ENCODE results near the gene ASIC5. TPM values are rescaled to one million over a fixed set of nuclear protein-coding genes. Genes with fewer than 3 reads are reported as not detected.

The ASIC5 gene, protein sequence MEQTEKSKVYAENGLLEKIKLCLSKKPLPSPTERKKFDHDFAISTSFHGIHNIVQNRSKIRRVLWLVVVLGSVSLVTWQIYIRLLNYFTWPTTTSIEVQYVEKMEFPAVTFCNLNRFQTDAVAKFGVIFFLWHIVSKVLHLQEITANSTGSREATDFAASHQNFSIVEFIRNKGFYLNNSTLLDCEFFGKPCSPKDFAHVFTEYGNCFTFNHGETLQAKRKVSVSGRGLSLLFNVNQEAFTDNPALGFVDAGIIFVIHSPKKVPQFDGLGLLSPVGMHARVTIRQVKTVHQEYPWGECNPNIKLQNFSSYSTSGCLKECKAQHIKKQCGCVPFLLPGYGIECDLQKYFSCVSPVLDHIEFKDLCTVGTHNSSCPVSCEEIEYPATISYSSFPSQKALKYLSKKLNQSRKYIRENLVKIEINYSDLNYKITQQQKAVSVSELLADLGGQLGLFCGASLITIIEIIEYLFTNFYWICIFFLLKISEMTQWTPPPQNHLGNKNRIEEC
- total RNA-seq (2014; rRNA removed; shearing (Covaris generic)) (not detected in 2 replicates), total RNA-seq (2022) (not detected in 2 replicates), Bru-seq, nascent RNA (not detected), BruChase-seq, experiment 1, labeled RNA remaining after a 6-hour chase (not detected), BruChase-seq, experiment 2, labeled RNA remaining after a 2-hour chase (not detected)
- long read RNA-seq: 0 reads

DNA sequence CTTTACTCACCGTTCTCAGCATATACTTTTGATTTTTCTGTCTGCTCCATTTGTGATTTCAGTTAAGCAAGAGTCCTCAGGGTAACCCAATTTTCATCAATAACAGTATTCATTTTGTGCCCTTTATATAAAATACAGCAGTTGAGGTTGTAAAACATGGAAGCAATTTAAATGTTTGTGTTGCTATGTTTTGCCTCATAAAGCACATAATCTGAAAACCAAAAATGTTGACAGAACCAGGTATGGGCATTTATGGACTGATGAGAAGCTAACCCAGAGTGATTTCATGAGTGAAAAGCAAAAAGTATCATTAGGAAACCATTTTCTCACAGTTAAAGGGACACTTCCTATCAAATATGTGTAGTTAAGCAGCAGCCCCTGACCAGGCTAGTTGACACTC is at the start of gene ASIC5:
Gene ASIC5 (minus strand): TSS at position 101 of the 400 bp plus-strand sequence. CDS start 51 bp downstream, at position 50.
- Histone ChIP-seq H3K27ac (ENCODE audit: low read depth, low read length, poor library complexity, severe bottlenecking) (no peak within 1 kb of the TSS), H3K4me1 (ENCODE audit: insufficient read depth, low read length, poor library complexity, severe bottlenecking) (no peaks in the 10 kb centered on the region), H4K20me1 (ENCODE audit: insufficient read depth, low read length) (no peaks in the 10 kb centered on the region), H3K79me2 (ENCODE audit: insufficient read depth, low read depth, low read length) (no peaks in the 10 kb centered on the region), H3K9me3 (ENCODE audit: low read length) (no peaks in the 10 kb centered on the region), H3K36me3 (ENCODE audit: insufficient read depth, low read length) (no peaks in the 10 kb centered on the region), H3K9me2 (ENCODE audit: insufficient read depth, low read length) (no peaks in the 10 kb centered on the region), H3K4me3 (ENCODE audit: low read depth, low read length, poor library complexity, severe bottlenecking) (no peak within 1 kb of the TSS), H3K4me2 (ENCODE audit: low read length) (no peak within 1 kb of the TSS), H2AFZ (ENCODE audit: low read length) (no peak within 1 kb of the TSS)
- ChIA-PET CTCF (ENCODE audit: unreplicated experiment) (no interaction called here), POLR2A (no interaction called here)
- intact Hi-C loops (cut with micrococcal nuclease; ENCODE audit: unreplicated experiment): no loop called here
- DNase-seq (ENCODE audit: low spot score): no peak
- no TSS peak for BruUV-seq (replicated peaks)
- TF ChIP-seq, protein P1, sequence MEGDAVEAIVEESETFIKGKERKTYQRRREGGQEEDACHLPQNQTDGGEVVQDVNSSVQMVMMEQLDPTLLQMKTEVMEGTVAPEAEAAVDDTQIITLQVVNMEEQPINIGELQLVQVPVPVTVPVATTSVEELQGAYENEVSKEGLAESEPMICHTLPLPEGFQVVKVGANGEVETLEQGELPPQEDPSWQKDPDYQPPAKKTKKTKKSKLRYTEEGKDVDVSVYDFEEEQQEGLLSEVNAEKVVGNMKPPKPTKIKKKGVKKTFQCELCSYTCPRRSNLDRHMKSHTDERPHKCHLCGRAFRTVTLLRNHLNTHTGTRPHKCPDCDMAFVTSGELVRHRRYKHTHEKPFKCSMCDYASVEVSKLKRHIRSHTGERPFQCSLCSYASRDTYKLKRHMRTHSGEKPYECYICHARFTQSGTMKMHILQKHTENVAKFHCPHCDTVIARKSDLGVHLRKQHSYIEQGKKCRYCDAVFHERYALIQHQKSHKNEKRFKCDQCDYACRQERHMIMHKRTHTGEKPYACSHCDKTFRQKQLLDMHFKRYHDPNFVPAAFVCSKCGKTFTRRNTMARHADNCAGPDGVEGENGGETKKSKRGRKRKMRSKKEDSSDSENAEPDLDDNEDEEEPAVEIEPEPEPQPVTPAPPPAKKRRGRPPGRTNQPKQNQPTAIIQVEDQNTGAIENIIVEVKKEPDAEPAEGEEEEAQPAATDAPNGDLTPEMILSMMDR (conservative IDR thresholded peaks at IDR 0.05; ENCODE audit: low read length): no peak
- no peak for TF ChIP-seq EZH2phosphoT487 (IDR thresholded peaks at IDR 0.05; ENCODE audit: borderline replicate concordance, low read depth, low read length)

DNA sequence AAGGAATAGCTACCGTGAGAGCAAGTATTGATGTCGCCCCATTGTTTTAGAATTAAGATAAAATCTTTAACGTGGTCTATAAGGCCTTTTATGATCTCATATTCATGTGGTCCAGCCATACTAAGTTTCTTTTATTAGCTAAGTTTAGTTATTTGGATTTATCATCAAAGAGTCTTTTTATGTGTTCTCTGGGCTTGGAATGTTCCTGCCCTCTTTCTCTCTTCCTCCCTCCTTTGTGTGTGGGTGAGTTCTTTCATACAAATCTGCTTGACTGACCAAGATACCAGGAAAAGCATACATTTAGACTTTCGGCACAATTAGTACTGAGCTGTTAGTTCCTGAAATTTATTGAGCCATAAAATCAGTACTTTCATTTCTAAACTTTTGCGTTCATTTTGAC is 48.7 kb upstream of the ASIC5 start:
- Histone ChIP-seq H3K9me3 (ENCODE audit: low read length) (no peaks in the 10 kb centered on the region), H3K27ac (ENCODE audit: low read depth, low read length, poor library complexity, severe bottlenecking) (no peak overlapping the region), H3K9me2 (ENCODE audit: insufficient read depth, low read length) (no peaks in the 10 kb centered on the region), H4K20me1 (ENCODE audit: insufficient read depth, low read length) (no peaks in the 10 kb centered on the region; the same call in 1 of the 2 replicates), H3K4me1 (ENCODE audit: insufficient read depth, low read length, poor library complexity, severe bottlenecking) (no peaks in the 10 kb centered on the region), H3K36me3 (ENCODE audit: insufficient read depth, low read length) (no peaks in the 10 kb centered on the region), H3K4me3 (ENCODE audit: low read depth, low read length, poor library complexity, severe bottlenecking) (no peak overlapping the region), H3K79me2 (ENCODE audit: insufficient read depth, low read depth, low read length) (no peaks in the 10 kb centered on the region), H3K4me2 (ENCODE audit: low read length) (no peak overlapping the region), H2AFZ (ENCODE audit: low read length) (no peak overlapping the region)
- TF ChIP-seq, protein P1 (conservative IDR thresholded peaks at IDR 0.05; ENCODE audit: low read length): no peak
- TF ChIP-seq EZH2phosphoT487 (IDR thresholded peaks at IDR 0.05; ENCODE audit: borderline replicate concordance, low read depth, low read length): no peak
- BruUV-seq (replicated peaks): no TSS peak
- no peak for DNase-seq (ENCODE audit: low spot score)
- ChIA-PET POLR2A (interaction anchor here (0.8 kb wide), 1 partner anchor 114 kb away, joined by 4 read pairs; no protein-coding TSS in a partner anchor), CTCF (ENCODE audit: unreplicated experiment) (no interaction called here)
- intact Hi-C loops (cut with micrococcal nuclease; ENCODE audit: unreplicated experiment): no loop called here

DNA sequence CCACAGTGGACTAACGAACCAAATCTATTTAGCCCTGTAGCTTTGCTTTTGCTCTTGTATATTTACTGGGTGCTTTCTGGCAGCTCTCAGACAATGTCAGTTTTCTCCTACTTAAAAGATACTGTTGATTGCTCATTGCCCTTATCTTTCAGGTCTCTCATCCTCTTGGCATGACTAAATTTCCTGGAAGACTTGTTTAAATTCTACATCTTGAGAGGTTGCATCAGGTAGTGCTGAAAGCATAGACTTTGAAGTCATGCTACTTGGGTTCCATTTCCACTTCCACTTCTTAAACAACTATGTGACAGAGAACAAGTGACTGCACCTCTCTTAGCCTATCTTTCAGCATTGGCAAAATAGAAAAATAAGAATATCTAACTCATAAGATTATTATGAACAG is 45.8 kb upstream of the ASIC5 start:
- no peaks in the 10 kb centered on the region for H3K79me2 ChIP-seq (ENCODE audit: insufficient read depth, low read depth, low read length)
- intact Hi-C loops (cut with micrococcal nuclease; ENCODE audit: unreplicated experiment): no loop called here
- no peak overlapping the region for H2AFZ ChIP-seq (ENCODE audit: low read length)
- ChIA-PET POLR2A (no interaction called here), CTCF (ENCODE audit: unreplicated experiment) (no interaction called here)
- H3K27ac ChIP-seq (ENCODE audit: low read depth, low read length, poor library complexity, severe bottlenecking): no peak overlapping the region
- no peaks in the 10 kb centered on the region for H3K9me2 ChIP-seq (ENCODE audit: insufficient read depth, low read length)
- BruUV-seq (replicated peaks): no TSS peak
- no peak for TF ChIP-seq EZH2phosphoT487 (IDR thresholded peaks at IDR 0.05; ENCODE audit: borderline replicate concordance, low read depth, low read length)
- TF ChIP-seq, protein P1 (conservative IDR thresholded peaks at IDR 0.05; ENCODE audit: low read length): no peak
- no peak overlapping the region for H3K4me2 ChIP-seq (ENCODE audit: low read length)
- no peaks in the 10 kb centered on the region for H3K4me1 ChIP-seq (ENCODE audit: insufficient read depth, low read length, poor library complexity, severe bottlenecking)
- H3K9me3 ChIP-seq (ENCODE audit: low read length): no peaks in the 10 kb centered on the region
- no peak for DNase-seq (ENCODE audit: low spot score)
- no peaks in the 10 kb centered on the region for H3K36me3 ChIP-seq (ENCODE audit: insufficient read depth, low read length)
- H3K4me3 ChIP-seq (ENCODE audit: low read depth, low read length, poor library complexity, severe bottlenecking): no peak overlapping the region
- no peaks in the 10 kb centered on the region for H4K20me1 ChIP-seq (ENCODE audit: insufficient read depth, low read length)

All from OCI-LY7 (cell line).